Stromal cell of bone marrow (primary cell): ENCODE data around the gene SLC2A13.
"Not testable (repeated sequence)": the region's sequence is repeated elsewhere in the genome, so short reads cannot be mapped to it uniquely, and the experiment has no call there.

Source experiments
- DNase-seq: peaks from one replicate; pipeline ENCODE4 v3.0.0-alpha.2; 2012; ENCODE audit warnings: low read depth

The SLC2A13 gene

GRCh38 chr12:40104461-40105264 lies 1.2 kb downstream of the SLC2A13 start:
- DNase-seq = no peak

GRCh38 chr12:40103043-40103442 lies 2.8 kb downstream of the SLC2A13 start:
- no peak for DNase-seq

GRCh38 chr12:40101747-40102146 lies 4.1 kb downstream of the SLC2A13 start:
- DNase-seq = no peak

- no peak for DNase-seq
Observed at GRCh38 chr12:40099423-40099853, 6.4 kb downstream of the SLC2A13 start.

- no peak for DNase-seq
Observed at GRCh38 chr12:40098406-40099145, 7.3 kb downstream of the SLC2A13 start.

GRCh38 chr12:40093512-40093911 lies 12.4 kb downstream of the SLC2A13 start:
- DNase-seq = no peak

- no peak for DNase-seq
Observed at GRCh38 chr12:40086471-40086870, 19.4 kb downstream of the SLC2A13 start.

GRCh38 chr12:40078266-40078665 lies 27.6 kb downstream of the SLC2A13 start:
- no peak for DNase-seq

- DNase-seq = no peak
Observed at GRCh38 chr12:40075458-40075857, 30.4 kb downstream of the SLC2A13 start.

GRCh38 chr12:40068416-40068815 lies 37.5 kb downstream of the SLC2A13 start:
- DNase-seq = no peak

- DNase-seq = no peak
Observed at GRCh38 chr12:40065636-40066035, 40.2 kb downstream of the SLC2A13 start.

- no peak for DNase-seq
Observed at GRCh38 chr12:40063414-40063813, 42.5 kb downstream of the SLC2A13 start.

GRCh38 chr12:40058721-40059190 lies 47.1 kb downstream of the SLC2A13 start:
- no peak for DNase-seq

- no peak for DNase-seq
Observed at GRCh38 chr12:40056373-40056772, 49.5 kb downstream of the SLC2A13 start.

GRCh38 chr12:40055776-40056175 lies 50.1 kb downstream of the SLC2A13 start:
- DNase-seq = no peak

GRCh38 chr12:40055228-40055579 lies 50.7 kb downstream of the SLC2A13 start:
- DNase-seq = no peak

- peak; percentile 87 for DNase-seq
Observed at GRCh38 chr12:40054555-40055227, 51.2 kb downstream of the SLC2A13 start.

- no peak for DNase-seq
Observed at GRCh38 chr12:40049268-40049667, 56.6 kb downstream of the SLC2A13 start.

GRCh38 chr12:40047002-40047401 lies 58.9 kb downstream of the SLC2A13 start:
- not testable (repeated sequence) for DNase-seq

GRCh38 chr12:40045656-40046055 lies 60.2 kb downstream of the SLC2A13 start:
- DNase-seq = no peak

GRCh38 chr12:40044396-40044795 lies 61.5 kb downstream of the SLC2A13 start:
- no peak for DNase-seq

- DNase-seq = no peak
Observed at GRCh38 chr12:40039598-40039997, 66.3 kb downstream of the SLC2A13 start.

- no peak for DNase-seq
Observed at GRCh38 chr12:40038619-40039018, 67.3 kb downstream of the SLC2A13 start.
